KG1 (cell line): ENCODE measurements around the gene SIK3.

ENCODE experiments used
- DNase-seq: peaks from one replicate; lab custom pipeline; 2025; lab: John Stamatoyannopoulos, UW

Gene SIK3

DNA sequence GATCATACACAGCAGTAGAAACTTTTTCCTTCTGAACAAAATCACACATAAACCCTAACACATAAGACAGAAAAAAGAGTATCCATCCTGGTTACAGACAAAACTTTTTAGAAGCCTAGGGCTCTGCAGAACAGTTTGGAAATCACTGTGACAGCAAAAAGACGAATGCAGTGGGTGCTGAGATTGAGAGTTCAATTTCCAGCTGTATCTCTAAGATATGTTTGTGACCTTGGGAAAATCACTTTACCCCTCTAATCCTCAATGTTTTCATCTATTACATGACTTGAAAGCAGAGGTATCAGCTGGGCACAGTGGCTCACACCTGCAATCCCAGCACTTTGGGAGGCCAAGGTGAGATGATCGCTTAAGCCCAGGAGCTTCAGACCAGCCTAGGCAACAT lies 128.5 kb downstream of the SIK3 start:
- DNase-seq: no peak

DNA sequence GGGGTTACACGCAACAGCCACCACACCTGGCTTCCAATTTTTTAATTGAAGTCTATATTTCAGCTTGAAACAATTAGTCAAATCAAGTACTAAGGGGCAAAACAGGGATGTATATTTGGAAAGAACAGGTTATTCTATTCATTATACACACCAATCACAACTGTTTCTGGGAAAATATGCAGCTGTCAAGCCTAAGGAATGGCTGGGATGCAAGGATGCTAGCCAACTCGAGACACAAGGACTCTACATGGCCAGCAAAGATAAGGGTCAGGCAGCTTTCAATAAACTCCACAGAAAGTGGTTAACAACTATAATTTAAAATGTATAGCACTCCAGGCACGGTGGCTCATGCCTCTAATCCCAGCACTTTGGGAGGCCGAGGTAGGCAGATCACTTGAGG lies 134.0 kb downstream of the SIK3 start:
- DNase-seq: no peak

DNA sequence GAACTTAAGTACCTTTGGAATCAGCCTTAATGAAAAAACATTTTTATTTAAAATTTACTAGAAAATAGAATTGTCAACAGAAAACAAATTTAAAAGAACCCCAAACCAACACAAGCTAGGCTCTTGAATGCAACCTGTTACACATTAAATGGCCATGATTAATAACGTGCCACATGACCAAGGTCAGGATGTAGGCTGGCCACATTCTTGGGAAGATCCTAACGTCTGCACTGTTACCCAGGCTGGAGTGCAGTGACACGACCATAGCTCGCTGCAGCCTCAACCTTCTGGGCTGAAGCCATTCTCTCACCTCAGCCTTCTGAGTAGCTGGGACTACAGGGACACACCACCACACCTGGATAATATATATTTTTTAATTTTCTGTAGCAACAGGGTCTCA lies 134.4 kb downstream of the SIK3 start:
- no peak for DNase-seq

DNA sequence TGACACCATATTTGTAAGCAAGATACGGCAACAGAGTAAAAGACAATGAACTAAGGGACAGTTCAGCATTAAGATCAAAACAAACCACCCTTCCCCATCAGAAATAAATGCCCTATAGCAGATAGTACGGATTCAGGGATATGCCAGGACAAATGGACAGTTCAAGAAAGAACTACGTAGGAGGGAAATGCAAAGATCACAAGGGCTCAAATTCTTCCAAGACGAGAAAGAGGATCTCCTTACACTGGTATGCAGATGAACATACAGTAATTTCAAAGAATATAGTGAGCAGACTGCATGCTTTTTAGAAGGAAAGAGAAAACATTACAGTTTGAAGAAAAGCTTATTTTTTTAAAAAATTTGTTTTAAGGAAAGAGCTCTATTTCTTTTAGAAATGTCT lies 136.1 kb downstream of the SIK3 start:
- DNase-seq: no peak

DNA sequence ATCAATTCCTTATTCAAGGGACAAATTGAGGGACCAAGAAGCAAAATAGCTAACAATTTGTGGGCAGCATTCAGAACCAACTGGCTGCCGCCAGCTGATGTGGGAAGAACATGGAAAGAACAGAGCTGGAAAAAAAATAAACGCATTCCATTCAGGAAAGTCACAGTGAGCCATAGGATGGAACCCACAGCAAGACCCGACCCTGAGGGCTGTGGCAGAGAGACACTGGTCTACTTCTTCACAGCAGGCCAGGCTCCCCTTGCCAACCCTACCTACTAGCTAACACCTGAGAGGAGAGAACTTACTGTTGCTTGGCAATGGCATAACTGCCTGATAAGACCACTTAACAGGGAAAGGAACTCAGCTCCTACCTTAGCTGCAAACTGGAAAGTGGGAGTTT lies 137.3 kb downstream of the SIK3 start:
- no peak for DNase-seq

DNA sequence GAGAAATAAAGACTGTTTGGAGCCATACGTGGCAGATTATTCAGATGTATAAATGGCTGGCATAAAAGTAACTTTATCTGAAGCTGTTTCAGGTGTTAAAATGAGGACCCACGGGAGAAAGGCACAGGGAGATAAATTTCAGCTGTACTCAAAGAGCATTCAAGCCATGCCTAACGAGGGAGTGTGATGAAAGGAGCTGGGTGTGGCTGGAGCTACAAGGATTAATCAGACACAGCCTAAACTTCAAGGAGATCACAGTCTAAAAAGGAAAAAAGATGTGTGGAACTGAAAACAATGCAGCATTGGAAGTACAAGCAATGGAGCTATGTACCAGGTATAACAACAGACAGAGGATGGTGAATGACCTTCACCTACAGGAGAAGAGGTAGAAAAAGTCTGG lies 140.0 kb downstream of the SIK3 start:
- DNase-seq: no peak

DNA sequence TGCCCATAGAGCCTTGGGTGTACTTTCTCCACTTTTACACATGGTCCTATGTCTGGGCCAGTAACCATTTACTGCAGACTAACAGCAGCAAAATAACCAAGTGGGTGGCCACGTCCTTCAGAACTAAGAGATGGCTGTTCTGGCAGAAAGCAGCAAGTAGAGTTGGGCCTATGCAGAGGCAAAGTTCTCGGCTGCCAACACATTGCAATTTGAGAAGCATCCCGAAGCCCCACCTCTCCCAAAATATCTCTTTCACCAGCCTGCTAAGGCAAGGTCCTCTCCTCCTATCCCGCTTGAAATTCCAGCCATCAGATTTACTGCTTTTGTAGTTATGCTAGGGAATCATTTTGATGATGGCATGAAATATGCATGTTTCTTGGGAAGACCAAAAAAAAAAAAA lies 142.3 kb downstream of the SIK3 start:
- no peak for DNase-seq

DNA sequence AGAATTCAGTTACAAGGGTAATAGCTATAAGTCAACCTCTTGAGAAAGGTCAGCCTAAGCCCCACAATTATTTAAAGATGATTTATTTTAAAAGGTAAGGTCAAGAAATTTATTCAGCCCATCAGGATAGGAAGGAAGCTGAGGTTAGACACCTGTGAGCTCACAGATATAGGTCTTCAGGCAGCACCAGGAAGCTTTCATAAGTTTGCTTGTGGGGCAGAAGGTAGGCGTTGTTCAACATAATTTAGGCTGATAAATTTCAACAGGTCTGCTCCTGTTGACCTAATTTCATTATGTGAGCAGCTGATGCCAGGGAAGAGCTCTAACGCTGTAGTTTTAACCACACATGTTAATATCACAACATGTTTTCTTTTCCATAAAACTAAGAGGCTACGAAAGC lies 142.7 kb downstream of the SIK3 start:
- no peak for DNase-seq

DNA sequence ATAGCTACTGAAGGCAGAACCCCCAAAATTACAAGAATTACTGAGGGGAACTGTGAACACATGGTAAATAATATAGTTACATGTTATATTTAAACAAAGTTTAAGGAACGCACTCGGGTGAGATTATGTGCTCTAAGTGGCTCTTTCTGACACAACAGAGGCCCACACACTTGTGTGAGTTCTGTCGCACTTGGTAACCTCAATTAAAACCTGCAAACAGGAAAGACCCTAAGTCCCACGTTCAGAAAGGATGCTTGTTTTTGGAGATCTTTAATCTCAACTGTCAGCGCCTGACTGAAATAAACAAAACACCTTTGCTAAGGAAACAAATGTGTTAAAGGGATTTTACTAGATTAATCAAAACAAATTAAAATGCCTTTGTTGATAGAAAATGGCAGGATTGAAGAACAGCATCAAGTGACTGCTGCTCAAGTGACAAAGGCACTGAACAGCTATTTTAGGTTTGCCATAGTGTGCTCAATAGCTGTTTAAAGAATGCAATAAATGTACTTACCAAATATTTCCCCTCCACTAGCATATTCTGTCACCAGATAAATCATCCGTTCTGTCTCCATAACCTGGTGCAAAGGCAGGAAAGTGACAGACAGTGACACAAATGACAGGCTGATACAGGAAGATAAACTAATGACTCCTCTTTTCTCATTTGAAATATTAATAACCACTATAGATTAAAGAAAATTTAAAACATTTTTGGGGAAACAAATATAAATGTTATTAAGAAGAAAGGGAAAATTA lies 144.5 kb downstream of the SIK3 start:
- no peak for DNase-seq

DNA sequence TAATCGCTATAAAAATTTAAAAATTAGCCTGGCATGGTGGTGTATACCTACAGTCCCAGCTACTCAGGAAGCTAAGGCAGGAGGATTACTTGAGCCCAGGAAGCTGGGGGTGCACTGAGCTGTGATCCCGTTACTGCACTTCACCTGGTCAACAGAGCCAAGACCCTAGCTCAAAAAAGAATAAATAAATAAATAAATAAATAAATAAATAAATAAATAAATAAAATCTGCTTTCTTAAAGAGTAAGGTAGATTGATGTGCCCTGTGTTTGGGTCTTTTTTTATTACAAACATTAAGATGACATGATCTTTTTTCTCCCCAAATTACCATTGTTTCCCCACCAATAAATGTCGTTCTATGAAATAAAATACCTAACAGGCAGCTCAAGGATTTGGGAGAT lies 146.5 kb downstream of the SIK3 start:
- DNase-seq: no peak

DNA sequence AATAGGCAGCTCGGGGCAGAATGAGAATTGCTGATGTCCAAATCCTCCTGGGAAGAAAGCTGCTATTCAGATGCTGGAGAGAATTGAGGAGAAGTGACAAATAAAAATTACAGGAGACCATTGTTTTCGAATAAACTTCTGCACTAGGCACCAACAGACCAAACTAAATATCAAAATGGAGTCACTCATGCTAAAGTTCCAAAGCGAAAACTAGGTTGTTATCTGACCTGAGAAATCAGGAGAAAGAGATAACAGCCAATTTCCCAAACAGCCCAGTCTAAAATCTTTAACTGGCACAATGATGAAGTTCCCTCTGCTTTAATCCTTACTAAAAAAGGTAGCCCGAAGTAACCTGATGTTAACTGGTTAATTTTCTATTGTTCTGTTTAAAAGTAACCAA lies 148.0 kb downstream of the SIK3 start:
- DNase-seq: no peak

DNA sequence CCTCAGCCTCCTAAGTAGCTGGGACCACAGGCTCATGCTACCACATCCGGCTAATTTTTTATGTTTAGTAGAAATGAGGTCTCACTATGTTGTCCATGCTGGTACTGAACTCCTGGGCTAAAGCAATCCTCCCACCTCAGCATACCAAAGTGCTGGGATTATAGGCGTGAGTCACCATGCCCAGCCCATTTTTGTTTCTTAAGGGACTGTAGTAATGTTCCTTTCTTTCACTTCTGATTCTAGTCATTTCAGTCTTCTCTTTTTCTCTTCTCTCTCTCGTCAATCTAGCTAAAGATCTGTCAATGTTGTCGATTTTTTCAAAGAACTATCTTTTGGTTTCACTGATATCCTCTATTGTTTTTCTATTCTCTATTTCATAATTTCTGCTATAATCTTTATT lies 149.8 kb downstream of the SIK3 start:
- DNase-seq: no peak

DNA sequence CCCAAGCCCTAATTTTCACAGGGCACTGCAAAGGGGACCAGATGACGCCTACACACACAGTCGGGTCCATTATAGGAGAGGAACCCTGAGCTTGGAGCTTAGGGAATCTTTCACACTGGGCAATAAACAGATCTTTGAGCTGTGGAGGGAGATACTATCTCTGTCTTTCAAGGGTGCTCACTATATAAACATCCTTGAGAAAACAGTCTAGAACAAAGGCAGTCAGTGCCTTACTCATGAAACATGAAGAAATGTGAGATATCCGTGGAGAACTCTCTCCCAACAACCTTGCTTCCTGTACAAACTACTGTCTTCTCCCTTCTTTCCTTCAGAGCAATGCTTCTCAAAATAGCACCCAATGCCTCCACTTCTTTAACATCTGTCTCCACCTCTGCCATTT lies 151.8 kb downstream of the SIK3 start:
- DNase-seq: no peak

DNA sequence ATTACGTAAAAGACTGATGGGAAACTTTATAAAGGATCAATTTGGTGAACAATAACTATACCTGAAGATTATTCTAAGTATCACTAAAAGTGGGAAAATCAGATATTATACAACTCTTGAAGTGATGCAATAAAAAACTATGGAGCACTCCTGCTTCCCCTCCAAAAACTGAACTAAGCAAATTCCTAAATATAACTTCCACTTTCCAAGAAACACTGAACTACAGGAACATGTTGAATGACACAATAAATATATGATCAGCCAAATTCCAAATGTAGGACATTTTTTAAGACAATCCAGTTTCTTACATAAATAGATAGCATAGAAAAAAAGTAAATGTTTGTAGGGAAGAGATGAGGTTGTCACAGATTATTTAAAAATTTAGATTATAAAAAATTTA lies 158.7 kb downstream of the SIK3 start:
- DNase-seq: no peak

DNA sequence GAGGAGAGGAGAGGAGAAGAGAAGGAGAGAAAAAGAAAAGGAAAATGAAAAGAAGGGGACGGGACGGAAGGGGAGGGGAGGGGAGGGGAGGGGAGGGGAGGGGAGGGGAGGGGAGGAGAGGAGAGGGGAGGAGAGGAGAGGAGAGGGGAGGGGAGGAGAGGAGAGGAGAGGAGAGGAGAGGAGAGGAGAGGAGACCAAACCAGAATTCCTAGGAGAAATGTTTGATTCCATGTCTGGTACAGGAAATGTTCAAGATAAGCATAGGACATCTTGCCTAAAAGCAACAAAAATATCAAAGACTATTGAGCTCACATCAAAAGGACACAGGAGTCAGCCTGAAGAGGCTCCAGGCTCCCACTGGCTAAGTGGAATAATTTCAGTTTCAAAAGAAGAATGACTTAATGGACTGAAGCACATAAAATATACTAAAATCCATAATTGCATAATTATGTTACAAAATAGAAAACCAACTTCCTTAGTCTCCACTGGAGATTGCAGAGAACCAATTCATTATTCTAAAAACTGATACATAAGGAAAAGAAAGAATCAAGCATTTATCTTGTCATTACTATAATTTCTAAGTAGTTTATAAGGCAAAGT lies 159.7 kb downstream of the SIK3 start:
- no peak for DNase-seq

DNA sequence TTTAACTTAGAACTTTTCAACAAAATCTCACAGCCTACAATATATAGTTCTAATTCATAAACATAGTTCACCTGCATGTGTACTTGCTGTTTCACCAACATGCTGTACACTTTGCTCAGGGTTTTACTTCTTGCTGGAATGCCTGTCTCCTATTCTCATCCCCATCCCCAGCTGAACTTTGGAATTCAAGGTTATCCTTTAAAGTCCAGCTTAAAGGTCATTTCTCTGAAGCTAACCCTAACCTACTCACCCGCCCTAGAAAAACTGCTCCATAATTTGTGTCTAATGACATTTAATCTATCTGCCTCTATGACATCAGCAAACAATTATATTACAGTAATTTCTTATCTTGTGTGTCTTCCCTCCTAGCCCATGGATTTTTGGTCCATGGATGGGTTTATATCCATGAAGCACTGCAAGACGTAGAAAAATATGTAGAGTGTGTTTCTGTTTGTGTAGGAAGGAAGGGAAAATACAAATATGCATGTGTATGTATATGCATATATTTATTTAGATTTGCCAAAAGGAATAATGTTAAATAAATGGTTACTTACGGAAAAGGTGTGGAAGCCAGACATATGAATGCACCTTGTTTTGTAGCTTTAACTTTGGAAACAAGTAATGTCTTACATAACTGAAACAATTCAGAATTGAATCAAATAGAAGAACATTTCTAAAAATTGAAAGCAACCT lies 161.3 kb downstream of the SIK3 start:
- no peak for DNase-seq

DNA sequence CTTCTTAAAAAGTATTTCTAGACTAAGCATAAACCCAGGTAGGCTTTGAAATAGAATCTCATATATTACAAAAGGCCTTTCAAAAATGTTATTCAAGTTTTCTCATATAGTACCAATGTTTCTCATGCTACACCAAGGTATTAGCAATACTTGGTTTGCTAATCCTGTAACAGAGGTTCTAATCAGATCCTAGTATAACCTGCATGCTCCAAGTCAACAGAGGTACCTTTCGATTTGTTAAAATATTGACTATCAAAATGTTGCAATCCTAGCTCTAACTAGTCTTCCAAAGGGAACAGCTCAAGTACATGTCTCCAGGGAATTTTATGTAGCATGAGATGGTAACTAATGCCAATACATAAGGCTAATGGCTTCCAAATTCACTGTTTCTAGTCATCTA lies 162.7 kb downstream of the SIK3 start:
- no peak for DNase-seq

DNA sequence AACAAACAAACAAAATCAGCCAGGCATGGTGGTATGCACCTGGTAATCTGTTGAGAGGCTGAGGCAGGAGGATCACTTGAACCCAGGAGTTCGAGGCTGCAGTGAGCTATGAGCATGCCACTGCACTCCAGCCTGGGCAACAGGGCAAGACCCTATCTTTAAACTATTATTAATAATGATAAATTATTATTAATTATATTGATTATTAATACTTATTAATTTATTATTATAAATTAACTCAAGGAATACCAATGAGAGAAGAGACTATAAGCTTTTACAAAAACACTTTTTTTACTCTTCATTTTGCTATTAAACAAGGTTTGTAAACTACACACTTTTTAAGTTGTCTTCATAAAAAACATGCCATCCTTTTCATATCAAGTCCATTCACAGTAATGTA lies 163.1 kb downstream of the SIK3 start:
- no peak for DNase-seq

DNA sequence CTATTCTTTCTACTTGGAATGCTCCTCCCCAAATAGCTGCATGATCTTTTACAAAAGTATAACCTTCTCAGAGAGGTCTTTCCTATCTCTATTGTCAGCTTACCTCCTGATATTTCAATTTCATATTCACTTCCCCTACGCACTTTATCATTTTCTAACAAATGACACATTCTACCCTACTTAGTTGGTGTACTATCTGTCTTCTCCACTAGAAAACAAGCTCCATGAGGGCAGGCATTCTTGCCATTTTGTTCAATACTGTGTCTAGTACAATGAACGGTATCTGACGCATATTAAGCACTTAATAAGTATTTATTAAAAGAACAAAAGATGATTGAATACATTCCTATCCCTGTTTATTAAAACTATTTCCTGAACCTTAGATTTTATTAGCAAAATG lies 164.3 kb downstream of the SIK3 start:
- DNase-seq: no peak

DNA sequence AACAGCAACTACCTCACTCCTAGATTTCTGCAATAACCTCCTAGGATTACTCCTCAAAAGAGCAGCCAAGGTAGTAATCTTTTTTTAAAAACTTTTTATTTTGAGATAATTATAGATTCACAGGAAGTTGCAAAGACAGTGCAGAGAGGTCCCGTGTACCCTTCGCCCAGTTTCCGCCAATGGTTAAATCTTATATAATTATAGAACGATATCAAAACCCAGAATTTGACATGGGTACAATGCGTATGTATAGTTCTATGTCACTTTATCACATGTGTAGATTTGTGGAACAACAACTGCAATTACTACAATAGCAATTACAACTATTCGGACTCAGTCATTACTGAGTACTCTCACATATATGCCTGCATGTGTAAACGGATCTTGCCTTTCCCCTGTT lies 166.0 kb downstream of the SIK3 start:
- DNase-seq: no peak

DNA sequence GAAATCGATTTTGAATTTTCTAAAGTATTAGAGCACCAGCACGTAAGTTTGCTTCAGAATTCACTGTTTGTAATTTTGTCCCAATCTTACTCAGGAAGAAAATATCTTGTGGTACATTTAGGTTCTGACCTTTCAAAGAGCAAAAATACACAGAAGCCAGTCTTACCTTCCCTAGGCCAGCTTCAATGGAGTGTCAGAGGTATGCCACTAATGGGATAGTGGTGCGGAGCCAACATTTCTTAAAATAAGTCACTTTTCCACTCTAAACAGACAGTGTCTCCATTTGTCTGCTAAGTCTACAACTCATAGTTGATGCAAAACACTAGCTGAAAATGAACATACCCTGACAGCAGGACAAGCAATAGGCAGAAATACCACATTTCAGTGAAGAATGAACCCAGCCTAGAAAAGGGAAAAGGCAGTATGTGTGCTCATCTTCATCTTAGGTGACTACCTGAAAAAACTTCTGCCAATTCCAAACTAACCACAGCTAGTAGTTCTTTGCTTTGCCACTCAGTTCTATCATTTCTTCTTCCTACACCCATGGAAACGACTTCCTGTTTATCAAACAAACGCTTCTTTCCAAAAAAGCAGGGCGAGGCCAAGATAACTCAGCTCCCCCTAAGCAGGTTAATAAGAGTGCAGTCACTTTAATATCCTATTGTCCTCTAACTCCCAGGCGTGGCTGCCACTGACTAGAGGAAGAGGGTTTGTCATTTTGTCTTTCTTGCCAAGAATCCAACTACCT lies 166.8 kb downstream of the SIK3 start:
- peak; percentile 65 for DNase-seq

DNA sequence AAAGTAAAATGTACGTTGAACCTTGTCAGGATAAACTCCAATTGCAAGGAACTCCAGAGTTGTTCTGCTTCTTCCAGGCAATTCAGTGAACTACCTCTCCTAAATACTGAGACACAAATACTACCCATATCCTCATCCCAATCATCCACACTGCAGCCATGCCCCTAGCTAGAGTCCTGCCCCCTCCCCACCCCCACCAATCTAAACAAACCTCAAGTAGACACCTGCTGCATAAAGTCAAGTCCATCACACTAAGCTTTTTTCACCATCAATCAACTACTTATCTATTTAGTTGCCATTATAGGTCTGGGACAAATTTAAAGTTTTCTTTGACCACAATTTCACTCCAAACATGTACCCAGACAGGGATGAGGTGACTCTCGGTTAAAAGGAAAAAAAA lies 167.6 kb downstream of the SIK3 start:
- DNase-seq: no peak

DNA sequence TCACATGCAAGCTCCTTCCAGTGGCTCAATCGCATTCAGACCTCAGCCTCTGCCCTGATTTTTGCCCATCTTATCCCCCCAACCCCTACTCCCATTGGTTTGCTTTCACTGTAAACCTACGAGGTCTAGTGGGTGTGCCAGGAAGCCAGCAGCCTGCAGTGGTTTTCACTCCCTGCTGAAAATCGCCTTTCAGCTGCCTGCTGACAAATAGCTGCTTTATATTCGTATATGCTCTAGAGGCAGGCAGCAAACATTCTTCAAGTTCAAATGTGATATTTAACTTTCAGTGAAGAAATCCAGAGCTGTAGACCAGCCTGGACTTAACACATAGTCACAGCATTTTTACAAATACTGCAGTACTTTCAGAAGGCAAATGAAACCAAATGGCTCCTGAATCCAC lies 168.1 kb downstream of the SIK3 start:
- peak; percentile 39 for DNase-seq
